ENCODE measurements around the gene DDX55. TPM values are rescaled to one million over a fixed set of nuclear protein-coding genes. Genes with fewer than 3 reads are reported as not detected.

Gene DDX55
- total and polyA plus RNA-seq, 2 donors (not counting 1 experiment from before 2014, with no cell fraction given): 11.2 to 14.9 TPM

GRCh38 chr12:123655420-123655819 is 53.5 kb downstream of the DDX55 start:
- no peak for TF ChIP-seq CTCF (conservative IDR thresholded peaks at IDR 0.05 in 1 of 2, IDR thresholded peaks at IDR 0.05 in 1 of 2; ENCODE audit: low read depth in 1 of 2, low read length in 2 of 2)
- no peak for TF ChIP-seq EZH2 (IDR thresholded peaks at IDR 0.05; ENCODE audit: low read length, missing control alignments)
- no peak overlapping the region for H3K27ac ChIP-seq (ENCODE audit: insufficient read depth, low read length)
- H3K9me3 ChIP-seq (ENCODE audit: control insufficient read depth, insufficient read depth, low read depth, low read length): no peaks in the 10 kb centered on the region
- no peaks in the 10 kb centered on the region for H3K79me2 ChIP-seq (ENCODE audit: control insufficient read depth, insufficient read depth, low read length)
- no peaks in the 10 kb centered on the region for H3K27me3 ChIP-seq (ENCODE audit: control insufficient read depth, insufficient read depth, low read length)
- no peak overlapping the region for H2AFZ ChIP-seq (ENCODE audit: low read length)
- DNase-seq (ENCODE audit: low read depth in 2 of 2): no peak
- no peaks in the 10 kb centered on the region for H4K20me1 ChIP-seq (ENCODE audit: control insufficient read depth, extremely low read depth, insufficient read depth, low read length)
- H3K4me3 ChIP-seq (replicated peaks in 1 of 4; ENCODE audit: control extremely low read depth in 1 of 4, insufficient read depth in 1 of 4, low read depth in 3 of 4, low read length in 4 of 4): no peak overlapping the region
- H3K9ac ChIP-seq (ENCODE audit: insufficient read depth, low read length): no peak overlapping the region
- H3K4me2 ChIP-seq (ENCODE audit: extremely low read depth, insufficient read depth, low read length): no peak overlapping the region
- peaks cover 2% of the 10 kb centered on the region for H3K36me3 ChIP-seq (ENCODE audit: control insufficient read depth, insufficient read depth, low read length)
- H3K4me1 ChIP-seq (ENCODE audit: control insufficient read depth, extremely low read depth, insufficient read depth, low read length): peaks cover 2% of the 10 kb centered on the region

- no peak overlapping the region for H2AFZ ChIP-seq (ENCODE audit: low read length)
- H3K27me3 ChIP-seq (ENCODE audit: control insufficient read depth, insufficient read depth, low read length): no peaks in the 10 kb centered on the region
- H3K4me1 ChIP-seq (ENCODE audit: control insufficient read depth, extremely low read depth, insufficient read depth, low read length): peaks cover 5% of the 10 kb centered on the region
- H3K4me2 ChIP-seq (ENCODE audit: extremely low read depth, insufficient read depth, low read length): no peak overlapping the region
- no peaks in the 10 kb centered on the region for H3K9me3 ChIP-seq (ENCODE audit: control insufficient read depth, insufficient read depth, low read depth, low read length)
- TF ChIP-seq EZH2 (IDR thresholded peaks at IDR 0.05; ENCODE audit: low read length, missing control alignments) (no peak), CTCF (conservative IDR thresholded peaks at IDR 0.05 in 1 of 2, IDR thresholded peaks at IDR 0.05 in 1 of 2; ENCODE audit: low read depth in 1 of 2, low read length in 2 of 2) (no peak)
- H3K4me3 ChIP-seq (replicated peaks in 1 of 4; ENCODE audit: control extremely low read depth in 1 of 4, insufficient read depth in 1 of 4, low read depth in 3 of 4, low read length in 4 of 4): no peak overlapping the region
- DNase-seq (ENCODE audit: low read depth in 2 of 2): no peak
- H3K79me2 ChIP-seq (ENCODE audit: control insufficient read depth, insufficient read depth, low read length): no peaks in the 10 kb centered on the region
- H4K20me1 ChIP-seq (ENCODE audit: control insufficient read depth, extremely low read depth, insufficient read depth, low read length): no peaks in the 10 kb centered on the region
- peaks cover 2% of the 10 kb centered on the region for H3K36me3 ChIP-seq (ENCODE audit: control insufficient read depth, insufficient read depth, low read length)
- H3K9ac ChIP-seq (ENCODE audit: insufficient read depth, low read length): no peak overlapping the region
- H3K27ac ChIP-seq (ENCODE audit: insufficient read depth, low read length): no peak overlapping the region
Measured at GRCh38 chr12:123656392-123656791, 54.5 kb downstream of the DDX55 start.

GRCh38 chr12:123657211-123657610 is 55.3 kb downstream of the DDX55 start:
- H2AFZ ChIP-seq (ENCODE audit: low read length): no peak overlapping the region
- no peaks in the 10 kb centered on the region for H3K9me3 ChIP-seq (ENCODE audit: control insufficient read depth, insufficient read depth, low read depth, low read length)
- H3K27me3 ChIP-seq (ENCODE audit: control insufficient read depth, insufficient read depth, low read length): no peaks in the 10 kb centered on the region
- no peak for TF ChIP-seq CTCF (conservative IDR thresholded peaks at IDR 0.05 in 1 of 2, IDR thresholded peaks at IDR 0.05 in 1 of 2; ENCODE audit: low read depth in 1 of 2, low read length in 2 of 2)
- TF ChIP-seq EZH2 (IDR thresholded peaks at IDR 0.05; ENCODE audit: low read length, missing control alignments): no peak
- peaks cover 5% of the 10 kb centered on the region for H3K4me1 ChIP-seq (ENCODE audit: control insufficient read depth, extremely low read depth, insufficient read depth, low read length)
- H3K9ac ChIP-seq (ENCODE audit: insufficient read depth, low read length): no peak overlapping the region
- peaks cover 2% of the 10 kb centered on the region for H3K36me3 ChIP-seq (ENCODE audit: control insufficient read depth, insufficient read depth, low read length)
- no peak for DNase-seq (ENCODE audit: low read depth in 2 of 2)
- no peak overlapping the region for H3K4me2 ChIP-seq (ENCODE audit: extremely low read depth, insufficient read depth, low read length)
- H3K79me2 ChIP-seq (ENCODE audit: control insufficient read depth, insufficient read depth, low read length): no peaks in the 10 kb centered on the region
- no peak overlapping the region for H3K27ac ChIP-seq (ENCODE audit: insufficient read depth, low read length)
- H4K20me1 ChIP-seq (ENCODE audit: control insufficient read depth, extremely low read depth, insufficient read depth, low read length): no peaks in the 10 kb centered on the region
- no peak overlapping the region for H3K4me3 ChIP-seq (replicated peaks in 1 of 4; ENCODE audit: control extremely low read depth in 1 of 4, insufficient read depth in 1 of 4, low read depth in 3 of 4, low read length in 4 of 4)

All from fibroblast of lung (primary cell).